A172 (cell line): Measurements from ENCODE around the gene FLT1. TPM values are rescaled to one million over a fixed set of nuclear protein-coding genes. Genes with fewer than 3 reads are reported as not detected.

Source experiments
- DNase-seq: peaks from one replicate; pipeline ENCODE4 v3.0.0-alpha.2; 2015; ENCODE audit warnings: low spot score
- total RNA-seq: library from RNA; depleted of rRNA; stranded (reverse); fragments of >200 nt; shearing (Covaris generic); gene quantifications from 2 replicates; pipeline ENCODE4 v1.2.3, GENCODE V29; 2014

FLT1 gene
- total RNA-seq, 1 experiment from 2014 or later: 5.5 TPM

DNA sequence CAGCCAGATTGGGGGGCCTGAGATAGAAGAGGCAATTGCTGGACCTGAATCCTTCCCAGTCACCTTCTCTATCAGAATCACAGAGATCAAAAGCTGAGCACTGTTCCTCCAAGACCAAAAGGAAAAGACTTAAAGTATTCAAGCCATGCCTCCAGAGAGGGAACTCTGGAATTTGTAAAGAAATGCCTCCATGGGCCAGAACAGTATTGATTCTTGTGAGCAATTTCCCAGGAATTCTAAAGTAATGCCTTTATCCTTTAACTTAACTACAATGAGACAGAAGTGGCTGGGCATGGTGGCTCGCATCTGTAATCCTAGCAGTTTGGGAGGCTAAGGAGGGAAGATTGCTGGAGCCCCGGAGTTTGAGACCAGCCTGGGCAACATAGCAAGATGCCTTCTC, 148.8 kb downstream of the FLT1 start:
- DNase-seq: no peak

DNA sequence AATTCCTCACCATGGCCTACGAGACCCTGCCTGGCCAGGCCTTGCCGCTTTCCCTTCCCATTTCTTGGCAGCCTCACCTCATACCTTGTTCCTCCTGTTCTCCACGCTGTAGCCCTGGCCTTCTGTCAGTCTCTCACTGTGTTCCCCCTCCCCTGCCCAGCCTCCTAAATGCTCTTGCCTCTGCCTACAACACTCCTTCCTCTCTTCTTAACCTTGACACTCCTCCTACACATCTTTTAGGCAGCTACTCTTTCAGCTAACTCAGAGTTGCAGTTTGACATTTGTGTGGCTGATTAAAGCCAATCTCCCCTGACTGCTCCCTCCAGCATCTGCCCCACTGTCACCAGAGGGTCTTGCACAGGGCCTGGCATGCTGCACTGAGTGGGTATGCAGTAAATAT, 150.8 kb downstream of the FLT1 start:
- DNase-seq: no peak

DNA sequence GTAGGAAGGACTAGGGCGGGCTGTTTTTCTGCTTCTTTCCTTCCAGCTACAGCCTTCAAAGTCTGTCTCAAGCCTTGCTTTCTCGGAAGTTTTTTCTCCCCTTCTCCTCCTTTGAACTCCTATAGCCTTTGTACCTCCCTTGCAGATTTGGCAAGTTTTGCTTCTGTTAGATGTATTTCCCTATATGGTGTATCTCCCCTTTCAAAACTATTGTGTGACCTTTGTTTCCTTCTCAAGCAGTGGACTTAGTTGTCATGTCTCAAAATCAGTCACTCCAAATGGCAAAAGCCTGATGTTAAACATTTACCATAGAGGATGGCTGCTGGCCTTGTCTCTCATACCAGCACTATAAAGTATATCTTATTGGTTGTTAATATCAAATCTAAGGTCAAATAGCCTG, 152.7 kb downstream of the FLT1 start:
- no peak for DNase-seq

DNA sequence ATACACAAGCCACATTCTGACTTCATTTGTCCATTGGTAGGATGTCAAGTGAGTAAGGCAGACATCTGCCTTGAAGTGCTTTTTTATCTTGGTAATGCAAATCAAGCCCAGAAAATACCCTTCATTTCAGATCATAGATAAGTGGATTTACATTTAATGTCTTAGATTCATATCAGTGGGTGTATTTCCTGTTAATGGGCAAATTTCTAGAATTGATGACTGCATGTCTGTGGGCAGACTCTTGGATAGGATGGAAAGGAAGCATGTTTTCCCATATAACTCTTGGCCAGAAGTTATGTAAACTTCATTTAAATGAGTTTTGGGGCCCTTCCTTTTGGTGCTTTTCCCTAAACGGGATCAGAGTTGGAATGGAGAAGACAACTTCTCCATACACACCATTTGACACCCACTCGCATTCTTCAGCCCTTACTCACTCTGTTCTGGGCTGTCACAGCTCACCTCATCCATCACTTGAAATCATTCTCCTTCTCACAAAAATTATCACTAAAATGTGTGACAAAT, 154.6 kb downstream of the FLT1 start:
- peak; percentile 78 for DNase-seq

DNA sequence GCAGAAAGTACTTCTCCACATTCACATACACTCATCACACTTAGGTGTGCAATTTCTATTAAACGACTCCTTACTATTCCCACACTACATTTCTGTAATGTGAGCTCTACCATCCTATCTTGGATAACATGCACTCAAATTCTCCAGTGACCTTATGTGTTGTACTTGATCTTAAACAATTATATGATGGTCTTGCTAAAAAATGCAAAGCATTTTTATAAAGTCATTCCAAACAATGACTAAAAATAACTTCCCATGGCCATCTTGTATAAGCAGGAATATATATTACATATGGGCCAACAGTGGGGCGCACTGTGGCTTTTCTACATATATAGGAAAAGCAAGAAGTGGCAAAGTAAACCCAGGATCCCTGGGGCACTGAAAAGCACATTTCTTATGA, 155.5 kb downstream of the FLT1 start:
- DNase-seq: peak; percentile 43

DNA sequence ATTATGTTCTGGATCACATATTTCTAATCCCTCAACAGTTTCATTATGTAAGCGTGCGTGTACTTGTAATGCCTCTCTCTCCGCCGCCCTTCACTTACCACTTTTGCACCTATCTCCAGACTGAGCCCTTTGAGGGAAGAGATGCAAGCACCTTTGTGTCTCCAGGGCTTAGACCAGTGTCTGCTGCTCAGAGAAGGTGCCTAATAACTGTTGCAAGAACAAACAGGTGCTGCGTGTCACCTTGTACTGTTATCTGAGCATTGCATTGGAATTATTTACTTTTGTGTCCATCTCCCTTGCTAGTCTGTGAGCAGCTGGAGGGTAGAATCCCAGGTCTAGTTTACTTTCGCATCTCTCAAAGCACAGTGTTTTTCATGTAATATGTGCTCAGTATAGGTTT, 156.2 kb downstream of the FLT1 start:
- DNase-seq: no peak

DNA sequence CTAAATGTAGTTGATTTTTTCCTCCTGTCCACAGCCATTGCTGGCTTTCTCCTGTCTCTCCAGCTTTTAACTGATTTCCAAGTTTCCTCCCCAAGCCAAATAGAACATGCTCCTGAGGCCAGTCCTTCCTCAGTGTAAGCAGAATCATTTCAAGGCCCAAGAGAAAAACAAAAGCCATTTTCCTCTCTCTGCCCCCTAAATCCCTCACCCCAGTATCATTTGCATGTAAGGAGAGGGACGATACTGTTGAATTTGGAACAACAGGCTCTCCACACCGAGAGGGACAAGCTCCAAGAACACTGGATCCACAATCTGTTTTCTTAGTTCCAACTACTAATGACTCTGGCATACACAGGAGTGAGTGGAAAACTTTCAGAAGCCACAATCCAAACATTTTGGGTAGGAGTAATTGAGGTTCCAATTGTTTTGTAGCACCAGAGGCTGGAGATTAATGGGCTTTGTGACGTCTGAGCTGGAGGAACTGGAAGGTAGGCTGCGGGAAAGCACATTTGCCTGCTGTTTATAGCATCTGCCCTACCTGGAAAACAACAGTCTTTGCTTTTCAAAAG, 156.8 kb downstream of the FLT1 start:
- DNase-seq: peak; percentile 41

GRCh38 chr13:28337166-28338005, 157.5 kb downstream of the FLT1 start:
- peak; percentile 86 for DNase-seq

DNA sequence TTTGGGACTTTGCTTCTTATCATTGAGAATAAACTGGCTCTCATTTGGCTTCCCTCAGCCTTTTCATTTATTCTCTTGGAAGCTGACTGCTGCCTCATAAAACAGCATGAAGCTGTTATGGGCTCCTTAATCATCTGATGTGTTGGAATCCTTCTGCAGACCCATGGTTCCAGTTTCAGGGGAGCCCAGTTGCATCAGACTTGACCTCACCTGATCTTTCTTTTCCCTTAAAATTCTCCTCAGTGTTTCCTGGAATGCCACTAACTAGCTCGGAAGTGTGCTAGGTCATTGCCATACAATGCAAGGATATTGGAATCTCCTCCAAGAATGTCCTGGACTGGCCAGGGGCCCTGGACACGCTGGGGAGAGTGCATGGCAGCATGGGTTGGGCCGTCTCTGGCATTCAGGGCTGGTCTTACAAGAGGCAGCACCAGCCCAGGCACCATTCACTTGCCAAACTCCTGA, 158.7 kb downstream of the FLT1 start:
- DNase-seq: peak; percentile 76

GRCh38 chr13:28333204-28333881, 161.6 kb downstream of the FLT1 start:
- no peak for DNase-seq

DNA sequence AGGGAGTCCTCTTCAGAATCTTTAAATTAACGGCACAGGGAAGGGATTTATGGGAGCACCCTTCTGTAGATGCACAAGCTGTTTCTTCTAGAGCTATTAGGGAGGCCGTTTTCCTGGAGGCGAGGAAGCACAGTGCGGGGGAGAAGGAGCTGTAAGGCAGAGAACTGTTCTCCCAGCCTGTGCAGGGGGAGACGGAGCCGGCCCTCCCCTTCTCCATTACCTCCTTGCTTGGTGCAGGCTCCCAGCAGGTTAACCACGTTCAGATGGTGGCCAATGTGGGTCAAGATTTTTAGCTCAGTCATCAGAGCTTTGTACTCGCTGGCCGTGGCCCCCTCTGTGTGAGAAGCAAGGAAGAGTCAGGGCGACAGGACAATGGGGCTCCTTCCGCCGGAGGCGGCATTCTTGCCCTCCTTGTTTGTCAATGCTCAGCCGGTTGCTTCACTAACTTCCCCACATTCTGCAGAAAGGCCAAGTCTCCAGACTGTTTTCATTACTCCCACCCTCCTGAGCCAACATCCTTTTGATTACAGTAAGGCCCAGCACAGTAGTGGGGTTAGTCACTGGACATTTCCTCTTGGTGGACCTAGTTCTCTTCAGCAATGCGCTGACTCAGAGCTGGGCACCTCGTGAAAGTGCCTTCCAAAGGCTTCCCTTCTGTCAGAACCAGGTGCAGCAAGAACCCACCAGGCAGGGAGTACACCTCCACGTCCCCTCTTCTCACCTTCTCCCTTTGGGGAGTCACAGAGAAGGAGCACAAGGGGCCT, 165.4 kb downstream of the FLT1 start:
- peak; percentile 43 for DNase-seq

- no peak for DNase-seq
Measured at GRCh38 chr13:28328271-28328607, 166.7 kb downstream of the FLT1 start.

DNA sequence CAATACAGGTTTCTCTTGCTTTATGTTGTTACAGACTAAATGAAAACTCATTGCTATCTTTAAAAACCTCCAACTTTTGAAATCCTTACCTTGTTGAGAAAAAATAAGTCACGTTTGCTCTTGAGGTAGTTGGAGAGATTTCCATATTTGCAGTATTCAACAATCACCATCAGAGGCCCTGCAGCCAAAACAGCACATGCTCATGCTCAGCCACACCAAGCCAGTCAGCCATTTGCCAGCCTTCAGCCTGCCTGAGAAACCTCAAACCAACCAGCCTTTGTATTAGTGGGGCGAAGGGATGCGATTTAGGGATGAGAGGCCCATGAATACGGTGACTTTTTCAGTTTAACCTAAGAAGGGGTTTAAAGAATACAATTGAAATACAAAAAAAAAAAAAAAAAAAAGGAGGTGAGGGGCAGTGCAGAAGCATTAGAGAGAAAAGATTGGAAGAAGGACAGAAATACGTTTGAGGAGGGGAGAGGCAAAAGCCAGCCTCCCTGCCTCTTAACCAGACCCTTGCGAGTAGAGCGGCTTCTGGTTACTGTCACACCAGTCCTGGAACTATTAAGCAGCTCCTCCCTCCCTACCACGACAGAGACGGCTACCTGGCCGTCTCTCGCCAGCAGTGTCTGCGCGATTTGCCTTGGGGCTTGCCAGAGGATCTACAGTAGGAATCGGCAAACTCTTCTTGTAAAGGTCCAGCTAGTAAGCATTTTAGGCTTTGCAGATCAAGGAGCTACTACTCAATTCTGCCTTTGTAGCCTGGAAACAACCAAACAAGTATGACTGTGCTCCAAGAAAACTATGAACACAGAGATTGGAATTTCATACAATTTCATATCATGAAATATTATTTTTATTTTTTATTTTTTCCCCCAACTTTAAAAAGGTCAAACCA, 167.3 kb downstream of the FLT1 start:
- no peak for DNase-seq

- DNase-seq: no peak
Measured at GRCh38 chr13:28326056-28326455, 168.9 kb downstream of the FLT1 start.

GRCh38 chr13:28325022-28325421, 169.9 kb downstream of the FLT1 start:
- no peak for DNase-seq

- DNase-seq: peak; percentile 73
Measured at GRCh38 chr13:28324181-28324789, 170.6 kb downstream of the FLT1 start.

DNA sequence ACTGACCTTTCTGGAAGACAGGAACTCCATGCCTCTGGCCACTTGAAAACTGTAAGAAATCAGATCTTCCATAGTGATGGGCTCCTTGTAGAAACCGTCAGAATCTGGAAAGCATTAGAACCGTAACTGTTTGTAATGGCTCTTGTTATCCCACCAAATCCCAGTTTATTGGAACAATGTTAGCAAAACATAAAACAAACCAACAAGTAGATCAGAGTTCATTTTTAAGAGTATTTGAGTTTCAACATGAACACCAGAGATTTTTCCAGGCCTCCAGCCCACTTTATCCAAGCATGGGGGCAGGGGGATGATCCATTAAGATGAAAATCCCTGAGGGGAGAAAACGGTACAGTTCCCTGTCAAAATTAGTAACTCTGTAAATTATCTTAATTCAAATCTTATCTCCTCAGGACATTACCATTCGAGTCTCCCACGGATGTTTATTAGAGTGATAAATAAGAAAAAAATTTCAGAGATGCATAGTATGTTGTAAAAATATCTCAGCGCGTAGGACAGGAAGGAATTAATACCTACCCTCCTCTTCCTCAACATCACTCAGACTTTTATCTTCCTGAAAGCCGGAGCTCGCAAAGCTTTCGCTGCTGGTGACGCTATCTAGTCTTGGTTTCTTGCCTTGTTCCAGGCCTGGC, 172.5 kb downstream of the FLT1 start:
- DNase-seq: peak; percentile 83

DNA sequence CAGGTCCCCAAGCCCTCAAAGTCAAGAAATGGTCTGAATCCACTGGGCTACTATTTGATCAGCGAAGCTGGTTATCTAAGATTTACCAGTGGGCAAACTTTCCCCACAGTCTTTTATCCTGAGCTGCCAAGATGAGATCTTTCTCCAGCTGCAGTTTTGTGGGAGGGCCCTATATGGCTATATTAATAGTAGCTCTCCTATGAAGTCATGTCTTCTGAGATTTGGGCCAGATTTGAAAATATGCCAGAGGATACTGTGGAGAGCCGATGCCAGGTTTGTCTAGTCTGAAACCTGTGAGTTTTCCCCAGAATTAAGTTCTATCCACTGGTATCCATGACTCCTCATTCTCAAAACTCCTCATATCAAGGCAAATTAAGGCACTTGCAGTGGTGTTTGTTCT, 173.2 kb downstream of the FLT1 start:
- peak; percentile 22 for DNase-seq

- no peak for DNase-seq
Measured at GRCh38 chr13:28320884-28321574, 173.9 kb downstream of the FLT1 start.
